Measurements from ENCODE around the gene DDHD1. TPM values are rescaled to one million over a fixed set of nuclear protein-coding genes. Genes with fewer than 3 reads are reported as not detected.

The DDHD1 gene
- 10 to 100 TPM in 3 of 4 donors, 1 to 10 TPM in 1; 5.3 to 42.1 (median 12.6) TPM for total RNA-seq

DNA sequence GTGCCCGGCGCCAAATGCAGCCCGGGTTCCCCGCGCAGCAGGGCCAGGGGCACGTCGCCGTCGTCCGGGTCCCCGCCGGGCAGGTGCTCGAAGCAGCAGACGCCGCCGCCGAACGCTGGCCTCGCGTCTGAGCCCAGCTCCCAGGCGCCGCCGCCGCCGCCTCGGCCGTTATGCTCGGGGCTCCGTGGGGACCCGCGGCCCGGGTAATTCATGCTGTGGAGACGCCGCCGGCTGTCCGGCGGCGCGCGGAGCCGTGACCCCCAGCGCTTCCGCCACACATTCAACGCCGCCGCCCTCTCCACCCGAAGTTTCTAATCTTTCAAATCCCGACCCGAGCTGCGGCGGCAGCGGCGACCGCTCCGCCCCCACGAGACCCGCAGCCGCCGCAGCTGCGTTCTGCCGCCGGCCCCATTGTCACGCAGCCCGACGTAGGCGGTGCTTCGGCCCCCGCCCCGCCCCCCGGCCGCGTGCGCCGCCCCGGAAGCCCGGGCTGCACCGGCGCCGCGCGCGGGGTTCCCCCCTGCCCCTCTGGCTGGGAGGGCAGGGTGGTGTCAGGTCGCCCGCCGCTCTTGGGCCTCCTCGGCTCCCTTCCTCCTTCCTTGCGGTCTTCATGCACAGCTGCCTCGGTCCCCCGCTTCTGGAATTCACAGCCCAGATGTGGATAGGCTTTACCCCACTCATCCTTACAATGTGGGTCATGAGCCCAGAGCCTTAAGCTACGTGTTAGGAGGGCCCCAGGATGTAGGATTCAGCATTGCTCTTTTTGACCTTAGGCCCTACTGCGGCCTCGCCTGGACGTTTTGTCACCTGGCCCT, at the start of gene DDHD1:
TSS of gene DDHD1 (minus strand) at position 437 of the 815 bp plus-strand sequence. CDS start at position 212, 225 bp downstream.
- Histone ChIP-seq H3K9me3 (no peaks in the 10 kb centered on the region), H3K27me3 (no peaks in the 10 kb centered on the region), H3K4me3 (peak within 1 kb of the TSS; percentile 66 to 71 (median 69)), H3K27ac (peak within 1 kb of the TSS; percentile 81 to 95 (median 88)), H3K36me3 (no peaks in the 10 kb centered on the region), H3K4me1 (peaks cover 0 to 21% (median 4%) of the 10 kb centered on the region in 4 donors)
- peak; percentile 80 to 88 (median 86) for DNase-seq
- peak in 1 of 2 donors; percentile 38 for TF ChIP-seq POLR2A (IDR thresholded peaks at IDR 0.05)
- TF ChIP-seq, protein P1, sequence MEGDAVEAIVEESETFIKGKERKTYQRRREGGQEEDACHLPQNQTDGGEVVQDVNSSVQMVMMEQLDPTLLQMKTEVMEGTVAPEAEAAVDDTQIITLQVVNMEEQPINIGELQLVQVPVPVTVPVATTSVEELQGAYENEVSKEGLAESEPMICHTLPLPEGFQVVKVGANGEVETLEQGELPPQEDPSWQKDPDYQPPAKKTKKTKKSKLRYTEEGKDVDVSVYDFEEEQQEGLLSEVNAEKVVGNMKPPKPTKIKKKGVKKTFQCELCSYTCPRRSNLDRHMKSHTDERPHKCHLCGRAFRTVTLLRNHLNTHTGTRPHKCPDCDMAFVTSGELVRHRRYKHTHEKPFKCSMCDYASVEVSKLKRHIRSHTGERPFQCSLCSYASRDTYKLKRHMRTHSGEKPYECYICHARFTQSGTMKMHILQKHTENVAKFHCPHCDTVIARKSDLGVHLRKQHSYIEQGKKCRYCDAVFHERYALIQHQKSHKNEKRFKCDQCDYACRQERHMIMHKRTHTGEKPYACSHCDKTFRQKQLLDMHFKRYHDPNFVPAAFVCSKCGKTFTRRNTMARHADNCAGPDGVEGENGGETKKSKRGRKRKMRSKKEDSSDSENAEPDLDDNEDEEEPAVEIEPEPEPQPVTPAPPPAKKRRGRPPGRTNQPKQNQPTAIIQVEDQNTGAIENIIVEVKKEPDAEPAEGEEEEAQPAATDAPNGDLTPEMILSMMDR (IDR thresholded peaks at IDR 0.05), result no peak

DNA sequence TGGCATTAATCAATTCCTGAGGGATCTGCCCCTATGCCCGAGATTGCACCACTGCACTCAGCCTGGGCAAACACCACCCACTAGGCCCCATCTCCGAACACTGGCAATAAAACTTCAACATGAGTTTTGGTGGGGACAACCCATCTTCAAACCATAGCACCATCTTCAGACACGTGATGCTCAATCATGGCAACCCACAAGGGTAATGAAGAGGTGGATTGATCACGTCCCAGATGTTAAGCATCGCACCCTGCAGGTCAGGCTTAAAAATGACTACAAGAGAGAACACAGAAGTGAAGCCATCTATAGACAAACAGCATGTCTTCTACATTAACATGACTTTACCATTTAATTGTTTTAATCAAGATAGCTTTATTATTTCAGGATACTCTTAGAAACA, 42.8 kb upstream of the DDHD1 start:
- Histone ChIP-seq H3K9me3 (peaks cover 0 to 3% (median 0%) of the 10 kb centered on the region in 4 donors), H3K36me3 (no peaks in the 10 kb centered on the region), H3K27me3 (no peaks in the 10 kb centered on the region), H3K27ac (no peak overlapping the region), H3K4me1 (no peaks in the 10 kb centered on the region), H3K4me3 (no peak overlapping the region)
- DNase-seq, result no peak
- TF ChIP-seq, protein P1 (IDR thresholded peaks at IDR 0.05), result no peak
- TF ChIP-seq POLR2A (IDR thresholded peaks at IDR 0.05), result no peak

GRCh38 chr14:53193193-53193592, 40.1 kb upstream of the DDHD1 start:
- no peaks in the 10 kb centered on the region for H3K9me3 ChIP-seq
- no peak overlapping the region for H3K27ac ChIP-seq
- TF ChIP-seq, protein P1 (IDR thresholded peaks at IDR 0.05), result no peak
- no peak for TF ChIP-seq POLR2A (IDR thresholded peaks at IDR 0.05)
- no peaks in the 10 kb centered on the region for H3K4me1 ChIP-seq
- H3K27me3 ChIP-seq, result no peaks in the 10 kb centered on the region
- H3K36me3 ChIP-seq, result no peaks in the 10 kb centered on the region
- DNase-seq, result no peak
- no peak overlapping the region for H3K4me3 ChIP-seq

DNA sequence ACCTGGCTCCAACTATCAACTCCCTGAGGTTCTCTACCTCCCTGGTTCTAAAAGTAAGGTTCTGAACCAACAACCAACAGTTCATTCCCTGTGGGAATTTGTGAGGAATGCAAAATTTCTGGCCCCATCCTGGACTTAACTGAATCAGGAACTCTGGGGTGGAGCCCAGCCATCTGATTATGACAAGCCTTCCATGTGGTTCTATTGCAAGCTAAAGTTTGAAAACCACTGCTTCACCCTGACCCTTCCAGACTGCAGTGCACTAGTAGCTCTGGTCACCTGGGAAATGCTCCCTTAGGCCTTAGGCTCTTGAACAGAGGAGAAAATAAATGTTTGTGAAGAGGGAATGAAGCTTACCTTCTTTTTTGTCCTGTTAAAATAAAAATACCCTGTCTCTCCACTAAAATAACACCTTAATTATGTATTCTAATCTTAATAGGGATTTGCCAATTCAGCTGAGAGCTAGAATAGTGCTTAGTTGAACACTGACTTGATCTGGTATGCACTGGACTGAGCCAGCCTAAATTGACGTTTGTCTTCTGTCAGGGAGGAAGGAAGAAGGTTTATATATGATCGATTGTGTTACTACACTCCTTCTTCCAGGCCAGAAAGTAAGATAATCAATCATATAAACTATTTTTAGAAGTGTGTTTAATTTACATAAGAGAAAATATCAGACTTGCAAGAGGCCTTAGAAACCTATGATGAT, 39.1 kb upstream of the DDHD1 start:
- H3K9me3 ChIP-seq, result no peaks in the 10 kb centered on the region
- H3K4me1 ChIP-seq, result no peaks in the 10 kb centered on the region
- H3K36me3 ChIP-seq, result no peaks in the 10 kb centered on the region
- no peak overlapping the region for H3K4me3 ChIP-seq
- no peak for DNase-seq
- no peaks in the 10 kb centered on the region for H3K27me3 ChIP-seq
- TF ChIP-seq, protein P1 (IDR thresholded peaks at IDR 0.05), result no peak
- no peak for TF ChIP-seq POLR2A (IDR thresholded peaks at IDR 0.05)
- H3K27ac ChIP-seq, result no peak overlapping the region

DNA sequence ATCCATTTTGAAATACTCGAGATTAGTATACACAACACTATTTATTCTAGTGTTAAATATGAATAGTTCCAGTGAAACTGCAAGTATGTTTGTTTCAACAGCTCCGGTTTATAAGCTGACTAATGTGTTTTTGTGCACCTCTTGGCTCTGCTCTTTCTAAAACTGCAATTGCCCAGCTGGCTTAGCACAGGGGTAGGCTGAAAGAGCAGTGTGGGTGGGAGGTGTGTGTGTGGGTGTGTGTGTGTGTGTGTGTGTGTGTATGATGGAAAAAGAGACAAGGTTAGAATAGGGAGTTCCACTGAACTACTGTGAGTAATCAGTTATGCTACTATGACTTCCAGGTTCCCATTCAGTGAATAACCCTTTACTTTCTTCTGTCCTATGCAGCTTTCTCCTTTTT, 37.8 kb upstream of the DDHD1 start:
- TF ChIP-seq, protein P1 (IDR thresholded peaks at IDR 0.05), result no peak
- no peak for TF ChIP-seq POLR2A (IDR thresholded peaks at IDR 0.05)
- Histone ChIP-seq H3K36me3 (no peaks in the 10 kb centered on the region), H3K27ac (no peak overlapping the region), H3K4me3 (no peak overlapping the region), H3K27me3 (no peaks in the 10 kb centered on the region), H3K4me1 (no peaks in the 10 kb centered on the region), H3K9me3 (no peaks in the 10 kb centered on the region)
- no peak for DNase-seq

Measured in Peyer's patch (tissue), 4 donors.